ENCODE results near the gene RAB29. TPM values are rescaled to one million over a fixed set of nuclear protein-coding genes. Genes with fewer than 3 reads are reported as not detected.
A peak's percentile ranks its signal among the peaks of the same experiment; 100 is the strongest.

The RAB29 gene
- total and polyA plus RNA-seq, 11 donors, result 6.5 to 26.0 (median 15.1) TPM

GRCh38 chr1:205785446-205785845 lies 10.2 kb upstream of the RAB29 start:
- 85 to 90% (median 88%) methylated on average over 9 of the region's 9 CpGs for WGBS, 4 donors
- intact Hi-C loops (cut with DNase I), result loop anchor here in 1 of 10 donors (5.0 kb wide), 1 partner anchor 192 kb away; no protein-coding TSS in a partner anchor
- peak overlapping the region in 4 of 12 donors; percentile 4 to 72 (median 38) for H3K27ac ChIP-seq

GRCh38 chr1:205783904-205784303 lies 8.6 kb upstream of the RAB29 start:
- Histone ChIP-seq H3K4me1 (peaks cover 0 to 39% (median 10%) of the 10 kb centered on the region in 12 donors), H3K36me3 (peaks cover 0 to 3% (median 0%) of the 10 kb centered on the region in 9 donors), H3K27me3 (no peaks in the 10 kb centered on the region), H3K27ac (peak overlapping the region; percentile 40 to 85 (median 76)), H3K4me3 (no peak overlapping the region), H3K9me3 (no peaks in the 10 kb centered on the region)
- intact Hi-C loops (cut with DNase I), result no loop called here
- ATAC-seq (peak; percentile 49 to 73 (median 61)), DNase-seq (peak in 2 of 5 donors; percentile 43 to 51)
- TF ChIP-seq POLR2A (IDR thresholded peaks at IDR 0.05) (no peak), CTCF (IDR thresholded peaks at IDR 0.05) (no peak)
- 52 to 58% (median 55%) methylated on average over 4 of the region's 4 CpGs for WGBS, 4 donors

More at GRCh38 chr1:205785446-205785845, 10.2 kb upstream of the RAB29 start:
- Histone ChIP-seq H3K36me3 (peaks cover 0 to 19% (median 8%) of the 10 kb centered on the region in 9 donors), H3K27me3 (no peaks in the 10 kb centered on the region), H3K9me3 (no peaks in the 10 kb centered on the region), H3K4me3 (no peak overlapping the region), H3K4me1 (peaks cover 0 to 39% (median 10%) of the 10 kb centered on the region in 12 donors)
- no peak for ATAC-seq
- TF ChIP-seq CTCF (IDR thresholded peaks at IDR 0.05) (no peak), POLR2A (IDR thresholded peaks at IDR 0.05) (no peak)
- DNase-seq, result no peak

- no peak overlapping the region for H3K4me3 ChIP-seq
- no peaks in the 10 kb centered on the region for H3K9me3 ChIP-seq
- intact Hi-C loops (cut with DNase I), result no loop called here
- peak overlapping the region in 11 of 12 donors; percentile 40 to 85 (median 77) for H3K27ac ChIP-seq
- DNase-seq (no peak), ATAC-seq (peak in 2 of 4 donors; percentile 3 to 4)
- no peaks in the 10 kb centered on the region for H3K27me3 ChIP-seq
- no peak for TF ChIP-seq POLR2A (IDR thresholded peaks at IDR 0.05)
- TF ChIP-seq CTCF (IDR thresholded peaks at IDR 0.05), result no peak
- peaks cover 0 to 39% (median 11%) of the 10 kb centered on the region in 12 donors for H3K4me1 ChIP-seq
- H3K36me3 ChIP-seq, result no peaks in the 10 kb centered on the region
These were observed 8.1 kb upstream of the RAB29 start for GRCh38 chr1:205783433-205783795.

- ATAC-seq, result peak in 1 of 4 donors; percentile 12
- WGBS, 4 donors, result 49 to 64% (median 61%) methylated on average over 4 of the region's 4 CpGs
These were observed 7.5 kb upstream of the RAB29 start for GRCh38 chr1:205782627-205783432.

More at GRCh38 chr1:205782627-205783432, 7.5 kb upstream of the RAB29 start:
- no peak for DNase-seq
- Histone ChIP-seq H3K4me1 (peaks cover 0 to 37% (median 14%) of the 10 kb centered on the region in 12 donors), H3K9me3 (no peaks in the 10 kb centered on the region), H3K27ac (peak overlapping the region in 11 of 12 donors; percentile 40 to 85 (median 77)), H3K36me3 (no peaks in the 10 kb centered on the region), H3K4me3 (no peak overlapping the region), H3K27me3 (no peaks in the 10 kb centered on the region)
- intact Hi-C loops (cut with DNase I), result no loop called here
- TF ChIP-seq POLR2A (IDR thresholded peaks at IDR 0.05) (no peak), CTCF (IDR thresholded peaks at IDR 0.05) (no peak)

All from heart left ventricle (tissue), 16 donors.